Neuronal stem cell (in vitro differentiated cells): ENCODE data around the gene AGER.

Experiments
- DNase-seq: peaks from one replicate; pipeline ENCODE4 v3.0.0-alpha.2; 2013; ENCODE audit warnings: low spot score
- H2AFZ ChIP-seq: one replicate; pipeline ENCODE4 v1.6.1; 2013; ENCODE audit warnings: mild to moderate bottlenecking, low read length, inconsistent platforms
- H2AK5ac ChIP-seq: 2 replicates; pipeline ENCODE4 v1.6.1; 2013; ENCODE audit warnings: low read depth, mild to moderate bottlenecking, inconsistent platforms, low read length, moderate library complexity, mixed read lengths
- H2BK120ac ChIP-seq: 2 replicates; pipeline ENCODE4 v1.6.1; 2013; ENCODE audit warnings: low read depth, mild to moderate bottlenecking, inconsistent platforms, low read length, moderate library complexity, mixed read lengths
- H2BK12ac ChIP-seq: one replicate; pipeline ENCODE4 v1.6.1; 2013; ENCODE audit warnings: low read length, inconsistent platforms
- H2BK15ac ChIP-seq: 2 replicates; pipeline ENCODE4 v1.6.1; 2013; ENCODE audit warnings: mild to moderate bottlenecking, low read length, inconsistent platforms, mixed read lengths
- H2BK5ac ChIP-seq: one replicate; pipeline ENCODE4 v1.6.1; 2013; ENCODE audit warnings: inconsistent platforms, mild to moderate bottlenecking, low read length, moderate library complexity
- H3K14ac ChIP-seq: one replicate; pipeline ENCODE4 v1.6.1; 2013; ENCODE audit warnings: low read length, inconsistent platforms
- H3K18ac ChIP-seq: 2 replicates; pipeline ENCODE4 v1.6.1; 2013; ENCODE audit warnings: low read length, inconsistent platforms
- H3K23ac ChIP-seq: 2 replicates; pipeline ENCODE4 v1.6.1; 2013; ENCODE audit warnings: low read depth, mild to moderate bottlenecking, mixed read lengths, low read length, inconsistent platforms; ENCODE audit not compliant: poor library complexity
- H3K27ac ChIP-seq: replicated peaks from 3 replicates; pipeline ENCODE4 v1.5.1; 2013; ENCODE audit warnings: low read length, inconsistent platforms
- H3K27me3 ChIP-seq, 3 experiments: 2 replicates each; pipeline ENCODE4 v1.6.1; 2013; ENCODE audit warnings: low read length in 3 of 3, mild to moderate bottlenecking in 2 of 3, inconsistent platforms in 1 of 3, low read depth in 1 of 3, mixed read lengths in 1 of 3, moderate library complexity in 1 of 3; ENCODE audit not compliant: control insufficient read depth in 3 of 3, insufficient read depth in 3 of 3
- H3K36me3 ChIP-seq, 2 donors: replicated peaks in 1 of 2; 2 replicates each; pipeline ENCODE4 v1.6.1; 2013; ENCODE audit warnings: low read length in 2 of 2; ENCODE audit not compliant: control insufficient read depth in 2 of 2, insufficient read depth in 2 of 2
- H3K4ac ChIP-seq: 2 replicates; pipeline ENCODE4 v1.6.1; 2013; ENCODE audit warnings: inconsistent platforms, mild to moderate bottlenecking, low read length, moderate library complexity
- H3K4me1 ChIP-seq, 2 donors: 1 replicate in 1 of 2; 2 replicates in 1 of 2; pipeline ENCODE4 v1.6.1; 2013; ENCODE audit warnings: low read length in 2 of 2, low read depth in 1 of 2; ENCODE audit not compliant: control insufficient read depth in 2 of 2, insufficient read depth in 1 of 2
- H3K4me2 ChIP-seq: one replicate; pipeline ENCODE4 v1.6.1; 2013; ENCODE audit warnings: mild to moderate bottlenecking, low read length, inconsistent platforms; ENCODE audit not compliant: insufficient read depth, poor library complexity, severe bottlenecking
- H3K4me3 ChIP-seq, 2 donors: 2 replicates each; pipeline ENCODE4 v1.5.1; 2013; ENCODE audit warnings: low read length in 2 of 2, mild to moderate bottlenecking in 2 of 2, inconsistent platforms in 1 of 2, moderate library complexity in 1 of 2
- H3K79me1 ChIP-seq: one replicate; pipeline ENCODE4 v1.6.1; 2013; ENCODE audit warnings: low read depth, mild to moderate bottlenecking, inconsistent platforms, low read length, moderate library complexity
- H3K9ac ChIP-seq: one replicate; pipeline ENCODE4 v1.6.1; 2013; ENCODE audit warnings: mild to moderate bottlenecking, low read depth, low read length, inconsistent platforms; ENCODE audit not compliant: poor library complexity
- H3K9me3 ChIP-seq, 2 donors: replicated peaks in 1 of 2; 2 replicates each; pipeline versions ENCODE3 to v1.6.1; 2013; ENCODE audit warnings: low read length in 2 of 2, mild to moderate bottlenecking in 2 of 2, inconsistent platforms in 1 of 2, low read depth in 1 of 2, mixed read lengths in 1 of 2, moderate library complexity in 1 of 2; ENCODE audit not compliant: control insufficient read depth in 2 of 2, insufficient read depth in 1 of 2
- H4K8ac ChIP-seq: one replicate; pipeline ENCODE4 v1.6.1; 2013; ENCODE audit warnings: low read depth, mild to moderate bottlenecking, inconsistent platforms, low read length, moderate library complexity
- H4K91ac ChIP-seq: one replicate; pipeline ENCODE4 v1.6.1; 2013; ENCODE audit warnings: low read length, low read depth, mild to moderate bottlenecking, inconsistent platforms; ENCODE audit not compliant: poor library complexity
- WGBS, 2 donors: extraction: QIAGEN DNeasy Blood & Tissue Kit; methylation state at CpG; one replicate each; pipeline ENCODE4 v1.1.7; 2013; ENCODE audit warnings: missing lambda C conversion rate in 2 of 2, mixed read lengths in 1 of 2; ENCODE audit not compliant: insufficient read length in 2 of 2, insufficient replicate concordance in 1 of 2; ENCODE audit errors: extremely low coverage in 2 of 2; 5-methylcytosine and 5-hydroxymethylcytosine counted together

AGER gene

DNA sequence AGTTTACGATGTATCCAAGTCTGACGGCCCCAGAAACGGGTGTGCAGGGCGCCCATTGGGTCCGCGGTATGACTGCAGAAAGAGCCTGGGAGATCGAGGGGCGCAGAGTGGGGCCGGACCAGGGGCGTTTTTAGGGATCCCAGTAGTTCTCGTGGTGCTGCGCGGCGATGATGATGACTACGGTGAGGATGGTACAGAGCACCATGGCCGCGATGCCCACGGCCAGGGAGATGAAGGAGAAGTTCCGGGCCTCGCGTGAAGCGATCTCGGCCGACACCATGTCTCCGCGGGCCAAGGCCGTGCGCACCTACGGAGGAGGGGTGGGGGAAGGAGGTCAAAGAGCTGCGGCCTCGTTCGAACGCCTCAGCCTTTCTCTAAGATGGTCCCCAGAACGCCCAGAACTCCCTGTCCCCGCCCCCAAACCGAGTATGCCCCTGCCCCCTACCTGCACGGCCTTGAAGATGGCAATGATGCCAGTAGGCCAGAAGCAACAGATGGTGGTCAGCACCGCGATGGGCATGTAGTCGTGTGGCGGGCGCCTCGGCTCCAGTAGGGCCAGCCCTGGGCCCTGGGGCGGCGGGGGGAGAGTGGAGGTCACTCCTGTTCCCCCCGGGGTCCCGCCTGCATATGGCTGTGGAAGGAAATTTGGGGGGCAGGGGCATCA is 34.8 kb downstream of the AGER start:
- H2AK5ac ChIP-seq = peak overlapping the region; percentile 14
- no peak overlapping the region for H2AFZ ChIP-seq
- no peak overlapping the region for H4K91ac ChIP-seq
- peak overlapping the region; percentile 52 for H3K18ac ChIP-seq
- WGBS, 2 donors = no CpG with 5 or more reads among the region's 47 CpGs
- DNase-seq = no peak
- peak overlapping the region in 1 of 2 donors; percentile 8 for H3K4me3 ChIP-seq
- H3K27ac ChIP-seq = no peak overlapping the region
- no peaks in the 10 kb centered on the region for H3K36me3 ChIP-seq
- peaks cover 16 to 21% of the 10 kb centered on the region in 2 donors for H3K4me1 ChIP-seq
- H2BK120ac ChIP-seq = no peak overlapping the region
- no peak overlapping the region for H3K4ac ChIP-seq
- H3K27me3 ChIP-seq = peaks cover 0 to 33% (median 0%) of the 10 kb centered on the region in 3 experiments
- H2BK15ac ChIP-seq = peak overlapping the region; percentile 27
- no peak overlapping the region for H3K9ac ChIP-seq
- no peak overlapping the region for H2BK5ac ChIP-seq
- no peak overlapping the region for H3K14ac ChIP-seq
- H3K9me3 ChIP-seq = no peaks in the 10 kb centered on the region
- peaks cover under 1% of the 10 kb centered on the region for H3K79me1 ChIP-seq
- no peak overlapping the region for H4K8ac ChIP-seq
- no peak overlapping the region for H3K23ac ChIP-seq
- peak overlapping the region; percentile 21 for H3K4me2 ChIP-seq
- no peak overlapping the region for H2BK12ac ChIP-seq

DNA sequence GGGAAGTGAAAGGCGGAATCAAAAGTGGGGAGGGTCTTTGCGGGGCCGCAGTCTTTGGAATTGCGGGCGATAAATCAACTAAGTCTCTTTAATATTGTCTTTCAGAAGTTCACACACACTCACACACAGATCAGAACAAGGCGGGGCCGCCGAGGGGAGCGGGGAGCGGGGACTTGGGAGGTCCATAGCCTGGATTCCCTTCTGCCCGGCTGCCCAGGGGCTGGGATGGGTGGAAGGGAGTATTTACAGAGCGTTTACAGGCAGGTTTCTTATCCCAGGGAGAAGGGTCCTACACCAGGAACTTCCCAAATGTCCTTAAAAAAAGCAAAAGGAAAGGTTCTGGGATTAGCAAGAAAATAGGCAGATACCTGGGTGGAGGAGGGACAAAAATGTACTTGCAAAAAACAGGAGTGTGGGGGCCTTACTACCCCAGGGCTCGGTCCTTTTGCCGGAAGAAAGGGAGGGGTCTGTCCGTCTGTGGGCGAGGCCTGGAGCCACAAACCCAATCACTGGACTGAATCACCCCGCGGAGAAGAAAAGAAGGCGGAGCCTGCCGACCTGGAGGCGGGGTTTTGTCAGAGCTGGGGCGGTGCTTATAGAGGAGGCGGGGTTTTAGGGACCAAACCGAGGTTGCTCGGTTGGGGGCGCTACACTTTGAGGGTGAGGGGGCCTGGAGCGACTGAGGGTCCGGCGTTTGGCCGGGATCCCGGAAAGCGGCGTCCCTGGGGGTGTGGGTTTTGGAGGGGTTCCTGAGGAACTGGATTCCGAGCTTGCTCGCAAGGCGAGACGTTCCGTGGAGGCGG is 35.6 kb downstream of the AGER start:
- Histone ChIP-seq H4K91ac (no peak overlapping the region), H2AFZ (no peak overlapping the region), H2BK120ac (no peak overlapping the region), H3K4me2 (peak overlapping the region; percentile 21), H2BK15ac (no peak overlapping the region), H3K9me3 (no peaks in the 10 kb centered on the region), H2AK5ac (peak overlapping the region; percentile 13), H3K36me3 (no peaks in the 10 kb centered on the region), H3K27ac (no peak overlapping the region), H2BK5ac (no peak overlapping the region), H3K23ac (no peak overlapping the region), H3K4me3 (peak overlapping the region in 1 of 2 donors; percentile 8), H3K27me3 (peaks cover 0 to 33% (median 0%) of the 10 kb centered on the region in 3 experiments), H2BK12ac (no peak overlapping the region), H3K14ac (no peak overlapping the region), H3K4ac (no peak overlapping the region), H3K9ac (no peak overlapping the region), H3K79me1 (no peaks in the 10 kb centered on the region), H4K8ac (no peak overlapping the region), H3K18ac (no peak overlapping the region), H3K4me1 (peaks cover 16 to 21% of the 10 kb centered on the region in 2 donors)
- DNase-seq = no peak
- WGBS, 2 donors = no CpG with 5 or more reads among the region's 39 CpGs

DNA sequence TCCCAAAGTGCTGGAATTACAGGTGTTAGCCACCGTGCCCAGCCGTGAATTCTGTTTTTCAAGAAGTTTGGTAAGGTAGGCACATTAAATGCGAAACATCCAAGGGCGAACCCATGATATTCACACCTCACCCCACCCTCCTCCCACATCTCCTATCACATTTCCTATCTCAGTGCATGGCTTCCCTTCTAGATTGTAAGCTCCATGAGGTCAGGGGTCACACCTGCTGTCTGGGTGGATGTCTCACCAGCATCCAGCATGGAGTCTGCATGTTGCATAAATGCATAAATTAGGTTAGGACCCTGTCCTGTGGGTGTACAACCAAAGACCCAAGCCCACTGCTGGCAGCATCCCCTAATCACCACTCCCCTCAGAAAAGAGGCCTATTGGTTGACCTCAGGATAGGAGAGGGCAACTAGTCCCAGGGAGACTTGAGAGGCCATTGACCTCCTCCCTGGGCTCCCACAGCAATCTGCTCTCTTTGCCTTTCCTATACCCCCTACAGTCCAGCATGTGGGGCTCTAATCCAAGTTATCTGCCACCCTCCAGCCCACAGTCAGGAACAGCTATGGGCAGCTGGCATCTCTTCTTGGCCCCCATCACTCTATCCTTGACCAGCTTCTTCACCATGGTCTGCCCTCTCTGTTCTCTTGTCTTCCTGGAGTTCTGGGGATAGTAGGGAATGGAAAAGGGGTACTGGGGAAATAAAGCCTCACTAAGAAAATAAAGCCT is 36.5 kb downstream of the AGER start:
- Histone ChIP-seq H3K9ac (no peak overlapping the region), H3K27me3 (peaks cover 0 to 33% (median 0%) of the 10 kb centered on the region in 3 experiments), H3K18ac (no peak overlapping the region), H2BK120ac (no peak overlapping the region), H3K9me3 (no peaks in the 10 kb centered on the region), H3K4ac (no peak overlapping the region), H3K4me3 (no peak overlapping the region), H2BK15ac (no peak overlapping the region), H4K8ac (no peak overlapping the region), H2BK5ac (no peak overlapping the region), H3K36me3 (no peaks in the 10 kb centered on the region), H2AFZ (no peak overlapping the region), H3K23ac (no peak overlapping the region), H3K4me2 (no peak overlapping the region), H3K14ac (no peak overlapping the region), H4K91ac (no peak overlapping the region), H3K27ac (no peak overlapping the region), H3K79me1 (no peaks in the 10 kb centered on the region), H2AK5ac (no peak overlapping the region), H3K4me1 (peaks cover 15 to 16% of the 10 kb centered on the region in 2 donors), H2BK12ac (no peak overlapping the region)
- no CpG with 5 or more reads among the region's 4 CpGs for WGBS, 2 donors
- DNase-seq = no peak

DNA sequence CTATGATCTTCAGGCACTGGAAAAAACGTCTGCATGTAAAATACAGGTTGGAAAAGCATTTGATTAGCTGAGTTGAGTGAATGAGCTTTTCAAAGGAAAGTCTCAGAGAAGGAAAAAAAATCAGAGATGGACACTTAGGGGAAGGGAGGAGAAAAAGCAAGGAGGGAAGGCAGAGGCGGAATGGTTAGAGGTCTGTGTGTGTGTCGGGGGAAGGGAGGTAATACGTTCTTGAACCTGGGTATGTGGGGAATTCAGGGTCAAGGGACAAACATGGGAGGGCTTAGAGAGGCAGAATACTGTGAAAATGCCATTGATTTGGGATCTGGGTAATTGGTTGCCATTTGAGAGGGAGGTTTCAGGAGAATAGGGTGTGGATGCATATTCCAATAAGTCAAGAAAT is 37.4 kb downstream of the AGER start:
- Histone ChIP-seq H3K4me2 (no peak overlapping the region), H4K91ac (no peak overlapping the region), H4K8ac (no peak overlapping the region), H3K9me3 (no peaks in the 10 kb centered on the region), H2BK5ac (no peak overlapping the region), H3K4me3 (no peak overlapping the region), H2AK5ac (no peak overlapping the region), H3K36me3 (no peaks in the 10 kb centered on the region), H3K4ac (no peak overlapping the region), H3K79me1 (no peaks in the 10 kb centered on the region), H2BK120ac (no peak overlapping the region), H3K27ac (no peak overlapping the region), H3K9ac (no peak overlapping the region), H3K4me1 (peaks cover 8 to 10% of the 10 kb centered on the region in 2 donors), H3K18ac (no peak overlapping the region), H2BK15ac (no peak overlapping the region), H3K27me3 (peaks cover 0 to 26% (median 7%) of the 10 kb centered on the region in 3 experiments), H3K23ac (no peak overlapping the region), H2AFZ (peak overlapping the region; percentile 56), H3K14ac (no peak overlapping the region), H2BK12ac (no peak overlapping the region)
- DNase-seq = no peak
- no CpG with 5 or more reads among the region's 4 CpGs for WGBS, 2 donors
